Measurements from ENCODE around the gene ADGRB2. TPM values are rescaled to one million over a fixed set of nuclear protein-coding genes. Genes with fewer than 3 reads are reported as not detected.

Gene ADGRB2
- total RNA-seq, 1 experiment from 2014 or later, result 10.9 TPM

GRCh38 chr1:31803610-31804009 is 39.5 kb upstream of the ADGRB2 start:
- TF ChIP-seq, protein P1, sequence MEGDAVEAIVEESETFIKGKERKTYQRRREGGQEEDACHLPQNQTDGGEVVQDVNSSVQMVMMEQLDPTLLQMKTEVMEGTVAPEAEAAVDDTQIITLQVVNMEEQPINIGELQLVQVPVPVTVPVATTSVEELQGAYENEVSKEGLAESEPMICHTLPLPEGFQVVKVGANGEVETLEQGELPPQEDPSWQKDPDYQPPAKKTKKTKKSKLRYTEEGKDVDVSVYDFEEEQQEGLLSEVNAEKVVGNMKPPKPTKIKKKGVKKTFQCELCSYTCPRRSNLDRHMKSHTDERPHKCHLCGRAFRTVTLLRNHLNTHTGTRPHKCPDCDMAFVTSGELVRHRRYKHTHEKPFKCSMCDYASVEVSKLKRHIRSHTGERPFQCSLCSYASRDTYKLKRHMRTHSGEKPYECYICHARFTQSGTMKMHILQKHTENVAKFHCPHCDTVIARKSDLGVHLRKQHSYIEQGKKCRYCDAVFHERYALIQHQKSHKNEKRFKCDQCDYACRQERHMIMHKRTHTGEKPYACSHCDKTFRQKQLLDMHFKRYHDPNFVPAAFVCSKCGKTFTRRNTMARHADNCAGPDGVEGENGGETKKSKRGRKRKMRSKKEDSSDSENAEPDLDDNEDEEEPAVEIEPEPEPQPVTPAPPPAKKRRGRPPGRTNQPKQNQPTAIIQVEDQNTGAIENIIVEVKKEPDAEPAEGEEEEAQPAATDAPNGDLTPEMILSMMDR (conservative IDR thresholded peaks at IDR 0.05), result no peak
- WGBS (ENCODE audit: extremely low coverage, insufficient read length, low lambda C conversion rate), result no CpG with 5 or more reads among the region's 2 CpGs
- H2BK12ac ChIP-seq (ENCODE audit: insufficient read length, low read depth, low read length), result no peak overlapping the region
- H3K23me2 ChIP-seq (ENCODE audit: insufficient read length, low read depth, low read length, poor library complexity, severe bottlenecking), result no peaks in the 10 kb centered on the region
- DNase-seq, result no peak
- no peak overlapping the region for H2AK5ac ChIP-seq (ENCODE audit: insufficient read length, low read length)
- H4K91ac ChIP-seq (ENCODE audit: insufficient read length, low read depth, low read length), result no peak overlapping the region
- H2AFZ ChIP-seq (ENCODE audit: low read length), result no peak overlapping the region
- no peaks in the 10 kb centered on the region for H3K79me1 ChIP-seq (ENCODE audit: insufficient read depth, low read depth, low read length, poor library complexity, severe bottlenecking)
- no peak overlapping the region for H3K4ac ChIP-seq (ENCODE audit: low read depth, low read length)
- H4K8ac ChIP-seq (replicated peaks; ENCODE audit: insufficient read length, low read depth, low read length), result no peak overlapping the region
- no peaks in the 10 kb centered on the region for H4K20me1 ChIP-seq (ENCODE audit: control insufficient read depth, insufficient read depth, insufficient read length)
- no peak overlapping the region for H2BK20ac ChIP-seq (ENCODE audit: low read depth, low read length, poor library complexity, severe bottlenecking)
- no peaks in the 10 kb centered on the region for H3K4me1 ChIP-seq (ENCODE audit: insufficient read depth, low read length)
- H3K9me3 Mint-ChIP-seq, result peaks cover 4 to 6% of the 10 kb centered on the region in 2 experiments; a peak in 3 of 5 replicates
- H3K27me3 ChIP-seq (ENCODE audit: insufficient read depth, low read length), result no peaks in the 10 kb centered on the region
- H3K56ac ChIP-seq (ENCODE audit: insufficient read length, low read depth, low read length), result no peak overlapping the region
- H2BK15ac ChIP-seq (ENCODE audit: low read depth, low read length), result no peak overlapping the region
- no peaks in the 10 kb centered on the region for H3K79me2 ChIP-seq (ENCODE audit: insufficient read depth, low read length)
- H3K18ac ChIP-seq (ENCODE audit: insufficient read length, low read depth, low read length), result no peak overlapping the region
- peak overlapping the region in 2 of 3 experiments; percentile 14 to 36; a peak in 2 of 7 replicates for H3K27ac Mint-ChIP-seq
- H3K23ac ChIP-seq (ENCODE audit: insufficient read length, low read depth, low read length), result no peak overlapping the region
- H3K14ac ChIP-seq (ENCODE audit: insufficient read depth, low read length), result no peak overlapping the region
- H3T11ph ChIP-seq (ENCODE audit: low read length), result no peak overlapping the region
- no peak overlapping the region for H4K5ac ChIP-seq (ENCODE audit: insufficient read length, low read depth, low read length)
- H3K4me1 Mint-ChIP-seq, result peaks cover 12 to 26% of the 10 kb centered on the region in 2 experiments
- H3K36me3 Mint-ChIP-seq (ENCODE audit: insufficient read depth in 1 of 3, low read depth in 3 of 3), result no peaks in the 10 kb centered on the region
- H2BK5ac ChIP-seq (ENCODE audit: insufficient read length, low read length), result no peak overlapping the region
- no peak overlapping the region for H2BK120ac ChIP-seq (ENCODE audit: low read depth, low read length, poor library complexity, severe bottlenecking)
- no peak overlapping the region for H3K4me2 ChIP-seq (ENCODE audit: insufficient read depth, insufficient read length, low read length)
- no peaks in the 10 kb centered on the region for H3K27me3 Mint-ChIP-seq (ENCODE audit: low read depth)
- H3K9me3 ChIP-seq (ENCODE audit: control insufficient read depth, low read depth, low read length), result no peaks in the 10 kb centered on the region
- H3K4me3 Mint-ChIP-seq, result no peak overlapping the region
- no peak overlapping the region for H3K9ac ChIP-seq (ENCODE audit: extremely low read depth, insufficient read length, low read length)
- no peak overlapping the region for H3K27ac ChIP-seq (ENCODE audit: insufficient read length, low read depth, low read length)
